ENCODE data around the gene ESF1. TPM values are rescaled to one million over a fixed set of nuclear protein-coding genes. Genes with fewer than 3 reads are reported as not detected.

ESF1 gene, protein sequence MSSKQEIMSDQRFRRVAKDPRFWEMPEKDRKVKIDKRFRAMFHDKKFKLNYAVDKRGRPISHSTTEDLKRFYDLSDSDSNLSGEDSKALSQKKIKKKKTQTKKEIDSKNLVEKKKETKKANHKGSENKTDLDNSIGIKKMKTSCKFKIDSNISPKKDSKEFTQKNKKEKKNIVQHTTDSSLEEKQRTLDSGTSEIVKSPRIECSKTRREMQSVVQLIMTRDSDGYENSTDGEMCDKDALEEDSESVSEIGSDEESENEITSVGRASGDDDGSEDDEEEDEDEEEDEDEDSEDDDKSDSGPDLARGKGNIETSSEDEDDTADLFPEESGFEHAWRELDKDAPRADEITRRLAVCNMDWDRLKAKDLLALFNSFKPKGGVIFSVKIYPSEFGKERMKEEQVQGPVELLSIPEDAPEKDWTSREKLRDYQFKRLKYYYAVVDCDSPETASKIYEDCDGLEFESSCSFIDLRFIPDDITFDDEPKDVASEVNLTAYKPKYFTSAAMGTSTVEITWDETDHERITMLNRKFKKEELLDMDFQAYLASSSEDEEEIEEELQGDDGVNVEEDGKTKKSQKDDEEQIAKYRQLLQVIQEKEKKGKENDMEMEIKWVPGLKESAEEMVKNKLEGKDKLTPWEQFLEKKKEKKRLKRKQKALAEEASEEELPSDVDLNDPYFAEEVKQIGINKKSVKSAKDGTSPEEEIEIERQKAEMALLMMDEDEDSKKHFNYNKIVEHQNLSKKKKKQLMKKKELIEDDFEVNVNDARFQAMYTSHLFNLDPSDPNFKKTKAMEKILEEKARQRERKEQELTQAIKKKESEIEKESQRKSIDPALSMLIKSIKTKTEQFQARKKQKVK
- 18.0 and 18.2 TPM in 2 replicates for total RNA-seq

DNA sequence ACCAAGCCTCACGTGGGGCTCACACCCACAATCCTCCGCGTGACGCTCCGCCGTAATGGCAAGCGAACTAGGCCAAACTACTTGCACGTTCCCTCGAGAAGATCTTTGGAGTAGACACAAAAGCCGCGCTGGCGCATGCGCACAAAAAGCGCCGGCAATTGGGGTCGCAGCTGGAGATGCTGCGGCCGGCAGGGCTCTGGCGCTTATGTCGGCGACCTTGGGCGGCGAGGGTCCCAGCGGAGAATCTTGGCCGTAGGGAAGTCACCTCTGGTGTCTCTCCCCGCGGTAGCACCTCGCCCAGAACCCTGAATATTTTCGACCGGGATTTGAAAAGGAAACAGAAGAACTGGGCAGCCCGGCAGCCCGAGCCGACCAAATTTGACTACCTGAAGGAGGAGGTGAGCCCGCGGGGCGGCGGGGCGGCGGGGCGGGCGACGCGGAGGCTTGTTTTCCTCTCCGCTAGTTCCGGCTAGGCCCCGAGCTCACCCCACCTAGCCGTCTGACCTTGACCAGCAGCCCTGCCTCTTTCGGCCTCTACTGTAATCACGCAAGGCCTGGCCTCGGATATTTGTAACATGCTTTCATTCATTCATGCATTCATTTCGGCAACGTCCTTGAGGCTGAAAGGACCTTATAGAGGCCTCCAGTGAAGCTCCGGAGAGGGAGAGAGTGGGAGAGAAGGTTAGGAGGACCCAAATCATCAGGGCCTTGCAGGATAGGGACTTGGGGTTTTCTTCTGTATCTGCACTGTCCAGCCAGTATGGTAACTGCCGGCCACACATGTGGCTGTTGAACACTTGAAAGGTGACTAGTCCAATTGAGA is at the start of gene ESF1, which contains the start of gene NDUFAF5:
TSS of gene ESF1 (minus strand) at position 27 of the 823 bp plus-strand sequence. CDS start 1,779 bp downstream, outside the sequence.
TSS of gene NDUFAF5 (plus strand) at position 136 of the 823 bp plus-strand sequence. CDS start at position 177, 41 bp downstream.
- intact Hi-C loops (cut with micrococcal nuclease): loop anchor here (1.0 to 5.0 kb wide), 4 partner anchors 13 to 563 kb away; partner anchors contain the start of gene ISM1

DNA sequence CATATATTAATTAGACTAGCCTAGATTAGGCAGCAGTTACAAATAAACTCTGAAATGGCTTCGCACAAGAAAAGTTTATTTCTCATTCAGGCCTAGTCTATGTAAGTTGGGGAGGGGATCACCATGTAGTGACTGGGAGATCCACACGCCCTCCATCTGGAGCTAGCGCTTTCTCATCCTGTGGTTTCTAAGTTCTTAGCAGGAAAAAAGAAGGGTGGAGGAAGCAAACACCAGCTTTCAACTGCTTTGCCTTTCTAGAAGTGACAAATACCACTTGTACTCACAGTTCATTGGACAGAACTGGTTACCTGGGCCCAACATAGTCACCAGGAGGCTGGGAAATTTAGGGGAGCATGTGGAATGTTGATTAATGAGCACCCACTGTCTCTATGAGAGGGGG is 46.8 kb upstream of the ESF1 start:
- intact Hi-C loops (cut with micrococcal nuclease): no loop called here

DNA sequence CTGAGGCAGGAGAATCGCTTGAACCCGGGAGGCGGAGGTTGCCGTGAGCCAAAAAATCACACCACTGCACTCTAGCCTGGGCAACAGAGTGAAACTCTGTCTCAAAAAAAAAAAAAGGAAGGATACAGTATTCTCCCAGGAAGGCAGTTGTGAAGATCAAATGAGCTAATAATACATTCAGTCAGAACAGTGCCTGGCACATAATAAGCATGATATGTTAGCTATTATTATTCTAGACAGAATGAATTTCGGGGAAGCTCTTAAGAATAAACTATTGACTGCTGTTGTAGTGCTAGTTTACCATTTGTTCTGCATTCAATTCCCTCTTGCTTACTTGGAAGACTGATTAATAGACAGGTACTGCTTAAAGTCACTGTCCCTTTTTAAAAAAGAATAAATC is 40.7 kb upstream of the ESF1 start:
- intact Hi-C loops (cut with micrococcal nuclease): no loop called here

DNA sequence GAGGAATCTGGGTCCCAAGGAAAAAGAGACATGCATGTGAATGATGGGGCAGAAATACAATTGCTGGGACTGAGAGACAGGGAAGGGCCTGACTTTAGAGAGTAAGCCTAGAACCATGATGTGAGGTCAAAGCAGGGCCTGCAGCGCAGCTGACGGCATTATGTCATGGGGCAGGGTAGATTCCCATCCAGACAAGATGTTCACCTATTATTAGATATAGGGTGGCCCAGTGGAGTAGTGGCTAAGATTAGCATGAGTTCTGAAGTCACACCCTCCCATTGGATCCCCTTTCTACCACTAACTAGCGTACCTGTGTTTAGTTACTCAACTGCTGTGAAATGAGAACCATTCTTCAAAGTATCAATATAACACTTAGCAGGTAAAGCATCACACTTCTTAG is 39.7 kb upstream of the ESF1 start:
- intact Hi-C loops (cut with micrococcal nuclease): no loop called here

DNA sequence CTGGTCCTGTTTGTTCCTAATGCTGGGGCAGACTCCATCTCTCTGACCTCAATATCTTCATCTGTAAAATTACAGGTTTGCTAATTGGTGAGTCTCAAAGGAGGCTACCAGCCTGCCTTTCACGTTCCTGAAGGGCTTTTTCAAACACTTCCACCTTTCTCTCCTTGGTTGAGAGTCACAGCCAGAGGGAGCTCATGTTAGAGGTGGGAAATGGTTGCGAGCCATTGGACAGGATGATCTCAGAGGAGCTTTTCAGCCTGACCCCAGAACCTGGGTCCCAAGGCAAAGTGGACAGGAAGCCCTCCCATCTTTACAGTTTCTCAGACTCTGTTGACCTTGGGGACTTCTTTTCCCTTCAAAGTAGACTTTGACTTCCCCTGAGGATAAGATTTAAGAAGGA is 37.7 kb upstream of the ESF1 start:
- intact Hi-C loops (cut with micrococcal nuclease): no loop called here

DNA sequence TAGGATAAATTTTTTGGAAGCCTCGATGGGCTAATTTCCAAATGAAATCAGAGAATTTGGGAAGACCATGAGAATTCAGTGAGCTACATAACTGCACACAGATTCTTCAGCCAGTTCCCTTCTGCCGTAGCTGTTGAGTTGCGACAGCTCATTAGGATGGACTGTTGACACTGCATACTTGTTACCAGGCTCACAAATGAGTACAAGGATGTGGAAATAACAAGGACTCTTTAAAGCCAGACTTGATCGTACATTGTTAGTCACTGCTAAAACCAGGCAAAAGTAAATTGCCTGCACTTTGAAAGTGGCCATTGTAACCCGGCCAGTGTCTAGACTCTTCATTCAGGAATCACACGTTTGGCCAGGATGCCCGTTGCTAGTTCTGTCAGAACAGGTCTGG is 37.2 kb upstream of the ESF1 start:
- intact Hi-C loops (cut with micrococcal nuclease): loop anchor here (2.0 kb wide), 1 partner anchor 37 kb away; the partner anchor contains the start of genes ESF1 and NDUFAF5

DNA sequence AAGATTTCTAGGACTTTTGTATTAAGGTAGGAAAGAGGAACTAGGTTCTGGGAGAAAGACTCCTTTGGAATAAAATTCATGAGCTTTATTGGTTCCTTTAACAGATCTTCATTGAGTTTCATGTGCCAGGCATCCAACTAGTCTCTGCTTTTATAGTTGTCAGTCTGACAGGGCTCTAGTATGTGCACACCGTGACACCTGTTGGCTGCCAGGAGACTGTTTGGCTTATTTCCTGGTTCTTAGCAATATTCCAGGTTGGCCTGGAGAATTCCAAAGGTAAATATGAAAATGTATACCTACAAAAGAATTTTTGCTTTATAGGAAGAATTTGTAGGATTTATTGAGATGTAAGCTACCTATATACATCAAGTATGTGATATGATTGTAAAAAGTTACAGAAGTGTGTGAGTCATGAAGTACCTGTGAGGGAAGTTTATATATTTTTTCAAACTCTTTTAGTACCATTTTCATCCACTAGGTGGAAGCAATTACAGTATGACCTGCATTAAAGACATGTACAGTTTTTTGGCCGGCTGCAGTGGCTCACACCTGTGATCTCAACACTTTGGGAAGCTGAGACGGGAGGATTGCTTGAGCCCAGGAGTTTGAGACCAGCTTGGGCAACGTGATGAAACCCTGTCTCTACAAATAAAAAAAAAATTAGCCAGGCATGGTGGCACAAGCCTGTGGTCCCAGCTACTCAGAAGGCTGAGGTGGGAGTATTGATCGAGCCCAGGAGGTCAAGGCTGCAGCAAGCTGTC is 35.3 kb upstream of the ESF1 start:
- intact Hi-C loops (cut with micrococcal nuclease): loop anchor here (1.0 to 2.0 kb wide), 2 partner anchors 35 to 235 kb away; partner anchors contain the start of genes ESF1 and NDUFAF5

DNA sequence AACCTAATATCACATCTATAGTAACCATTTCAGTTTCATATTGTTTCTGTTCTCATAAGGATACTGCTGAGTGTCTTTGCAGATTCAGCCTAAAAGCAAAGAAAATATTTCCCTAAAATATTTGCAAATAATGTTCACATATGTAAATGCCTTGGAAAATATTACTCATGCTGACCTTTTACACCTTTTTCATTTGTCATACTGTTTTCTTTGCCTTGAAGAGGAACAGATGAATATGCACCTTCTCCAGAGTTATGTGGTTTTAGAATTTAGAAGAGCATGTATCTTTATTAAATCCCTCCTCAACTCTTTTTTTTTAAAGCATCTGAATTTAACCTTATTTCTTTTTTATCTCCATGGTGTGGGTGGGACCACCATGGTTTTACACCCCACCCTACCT is 32.6 kb upstream of the ESF1 start:
- intact Hi-C loops (cut with micrococcal nuclease): no loop called here

DNA sequence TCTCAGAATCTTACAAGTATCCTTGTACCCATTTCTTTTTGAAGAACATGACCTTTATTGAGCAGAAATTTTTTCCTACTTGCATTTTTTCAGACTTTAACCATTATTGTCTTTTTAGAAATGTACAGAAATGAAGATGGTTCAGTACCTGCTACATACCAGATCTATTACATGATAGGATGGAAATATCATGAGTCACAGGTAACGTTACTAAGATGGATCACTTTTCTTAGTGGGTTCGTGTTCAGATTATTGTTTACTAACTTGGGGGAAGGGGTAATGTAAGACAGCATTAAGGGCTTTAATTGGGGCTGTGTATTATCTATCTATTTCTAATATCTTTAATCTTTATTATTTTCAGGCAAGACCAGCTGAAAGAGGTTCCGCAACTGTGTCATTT is 32.0 kb upstream of the ESF1 start:
- intact Hi-C loops (cut with micrococcal nuclease): no loop called here

DNA sequence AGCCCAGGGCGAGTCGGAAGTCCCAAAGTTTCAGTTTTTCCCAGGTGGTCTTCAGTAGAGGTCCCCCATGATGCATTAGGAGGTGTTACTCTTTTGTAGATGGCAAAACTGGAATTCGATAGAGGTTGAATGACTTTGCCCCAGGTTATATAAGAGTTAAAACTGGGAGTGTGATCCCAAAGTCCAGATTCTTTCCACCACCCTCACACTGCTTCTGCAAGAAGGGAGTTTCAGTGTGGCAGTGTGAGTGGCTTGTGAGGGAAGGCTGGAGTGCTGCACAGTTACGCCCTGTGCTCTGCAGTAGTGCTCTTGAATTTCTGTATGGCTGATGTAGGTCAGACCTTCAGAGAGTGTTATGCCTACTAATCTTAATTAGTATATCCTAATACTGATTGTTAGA is 30.0 kb upstream of the ESF1 start:
- intact Hi-C loops (cut with micrococcal nuclease): no loop called here

DNA sequence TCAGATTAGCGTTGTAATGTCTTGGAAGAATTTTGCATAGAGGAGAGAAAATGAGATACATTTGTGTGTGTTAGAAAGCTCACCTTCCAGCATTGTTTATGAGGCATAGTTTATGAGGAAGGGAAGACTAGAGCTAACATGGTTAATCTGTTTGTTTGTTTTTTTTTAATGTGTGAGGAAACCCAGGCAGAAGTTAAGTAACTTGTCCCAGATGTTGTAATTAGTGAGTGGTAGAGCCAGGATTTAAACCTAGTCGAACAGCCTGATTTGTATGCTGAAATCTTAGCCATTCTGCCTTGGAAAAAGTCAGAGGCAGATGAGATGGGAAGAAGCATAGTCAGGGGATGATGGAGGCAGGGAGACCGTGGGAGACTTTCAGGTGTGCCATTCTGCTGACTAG is 29.2 kb upstream of the ESF1 start:
- intact Hi-C loops (cut with micrococcal nuclease): no loop called here

DNA sequence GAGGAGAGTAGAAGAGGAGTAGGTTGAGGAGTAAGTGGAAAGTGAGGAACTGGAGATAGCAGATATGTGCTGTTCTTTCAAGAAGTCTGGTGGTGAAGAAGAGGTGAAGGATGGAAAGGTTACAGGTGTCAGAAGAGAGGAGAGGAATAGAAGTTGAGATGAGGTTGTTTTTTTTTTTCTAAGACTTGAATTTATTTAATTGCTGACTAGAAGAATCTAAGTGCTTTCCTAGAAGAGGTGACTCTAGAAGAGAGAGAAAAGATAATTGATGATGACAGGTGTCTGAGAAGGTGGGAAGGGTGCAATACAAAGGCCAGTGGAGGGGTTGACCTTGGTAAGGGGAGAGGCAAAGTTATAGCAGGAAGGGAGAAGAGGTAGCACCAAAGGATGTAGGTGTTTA is 25.7 kb upstream of the ESF1 start:
- intact Hi-C loops (cut with micrococcal nuclease): no loop called here

DNA sequence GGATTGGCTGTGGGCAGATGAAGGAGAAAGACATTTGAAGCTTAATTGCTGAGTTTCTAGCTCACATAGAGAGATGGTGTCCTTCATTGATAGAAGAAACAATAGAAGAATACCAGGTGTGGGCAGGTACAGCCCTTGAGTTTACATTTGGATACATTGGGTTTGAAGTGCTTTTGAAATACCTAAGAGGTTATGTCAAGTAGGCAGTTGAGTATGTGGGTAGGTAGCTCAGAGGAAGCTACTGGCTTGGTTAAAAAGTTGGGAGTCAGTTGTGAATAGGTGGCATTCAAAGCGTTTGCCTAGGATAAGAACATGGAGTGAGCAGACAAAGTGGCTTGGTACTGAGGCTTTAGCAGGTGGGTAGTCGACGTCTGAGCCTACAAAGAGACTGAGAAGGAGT is 25.1 kb upstream of the ESF1 start:
- intact Hi-C loops (cut with micrococcal nuclease): no loop called here

DNA sequence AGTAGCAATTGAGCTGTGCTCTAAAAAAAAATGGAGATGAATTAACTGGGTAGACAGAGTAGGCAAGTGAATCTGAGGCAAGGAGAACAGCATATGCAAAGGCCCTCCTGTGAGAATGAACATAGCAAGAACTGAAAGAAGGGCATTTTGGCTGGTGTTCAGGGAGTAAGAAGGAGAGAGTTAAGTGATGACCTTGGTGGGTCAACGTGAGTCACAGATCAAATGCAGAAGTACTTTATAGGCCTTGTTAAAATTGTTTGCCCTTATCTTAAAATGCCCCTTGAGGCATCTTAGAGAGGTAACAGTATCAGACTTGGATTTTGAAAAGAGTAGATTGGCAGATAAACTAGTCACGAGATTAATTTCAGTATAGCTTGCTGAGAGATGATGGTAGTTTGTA is 24.7 kb upstream of the ESF1 start:
- intact Hi-C loops (cut with micrococcal nuclease): no loop called here

DNA sequence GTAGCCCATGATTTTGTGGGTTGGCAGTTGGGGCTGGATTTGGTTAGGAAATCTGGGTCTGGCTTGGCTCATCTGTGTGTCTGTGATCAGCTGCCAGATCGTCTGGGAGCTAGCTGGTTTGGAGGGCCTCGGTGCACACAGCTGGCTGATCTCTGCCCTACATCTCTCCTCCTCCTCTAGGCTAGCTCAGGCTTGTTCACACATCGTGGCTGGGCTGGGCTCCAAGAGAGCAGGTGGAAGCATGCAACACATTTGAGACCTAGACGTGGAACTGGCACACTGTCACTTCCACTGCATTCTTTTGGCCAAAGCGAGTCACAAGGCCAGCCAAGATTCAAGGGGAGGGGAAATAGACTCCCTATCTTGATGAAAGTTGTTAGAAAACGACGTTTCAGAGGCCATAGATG is 16.0 kb upstream of the ESF1 start:
- intact Hi-C loops (cut with micrococcal nuclease): no loop called here

DNA sequence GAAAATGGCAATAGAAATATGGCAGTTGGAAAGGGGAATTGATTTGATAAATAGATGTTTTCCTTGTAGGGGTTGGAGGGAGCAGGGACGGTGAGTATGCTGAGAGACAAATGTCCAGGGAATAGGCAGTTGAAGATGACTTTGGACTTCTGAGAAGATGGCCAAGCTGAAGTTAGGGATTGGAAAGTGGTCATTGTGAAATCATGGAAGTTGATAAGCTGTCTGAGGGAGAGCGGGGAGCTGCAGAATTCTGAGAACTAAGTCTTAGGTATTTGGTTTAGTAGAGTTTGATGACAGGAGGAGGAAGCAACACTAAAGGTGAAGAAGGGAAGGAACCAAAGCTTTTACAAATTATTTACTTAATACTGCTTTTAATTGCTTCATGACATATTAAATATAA is 15.3 kb upstream of the ESF1 start:
- intact Hi-C loops (cut with micrococcal nuclease): no loop called here

DNA sequence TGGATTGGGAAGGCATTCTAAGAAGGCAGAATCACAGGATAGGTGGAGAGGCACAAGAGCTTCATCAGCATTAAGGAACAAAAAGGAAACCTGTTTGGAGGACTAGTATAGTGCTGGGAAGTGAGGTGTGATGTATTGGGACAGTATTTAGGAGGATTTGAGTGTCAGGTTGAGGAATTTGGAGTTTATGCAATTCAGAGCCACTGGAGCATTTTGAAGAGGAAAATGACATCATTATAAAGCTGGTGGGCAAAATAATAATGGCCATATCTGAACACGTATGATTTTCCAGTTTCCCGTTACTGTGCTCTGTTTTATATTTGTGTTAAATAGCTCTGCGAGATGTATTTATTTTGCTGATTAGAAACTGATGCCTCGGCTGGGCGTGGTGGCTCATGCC is 14.3 kb upstream of the ESF1 start:
- intact Hi-C loops (cut with micrococcal nuclease): no loop called here

DNA sequence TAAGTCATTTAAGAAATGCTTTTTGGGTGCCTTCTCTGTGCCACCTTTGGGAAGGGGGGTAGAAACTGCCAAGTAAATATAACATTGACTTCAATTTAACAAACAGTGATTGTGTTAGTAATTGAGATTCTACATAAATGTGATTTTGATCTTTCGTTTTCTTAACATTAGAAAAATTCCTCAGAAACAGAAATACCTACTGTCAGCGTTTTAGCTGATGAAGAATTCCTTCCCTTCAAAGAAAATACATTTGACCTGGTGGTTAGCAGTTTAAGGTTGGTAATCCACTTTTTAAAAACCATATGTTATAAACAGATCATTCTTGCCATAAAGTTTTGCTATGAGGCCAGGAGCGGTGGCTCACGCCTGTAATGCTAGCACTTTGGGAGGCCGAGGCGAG is 9.9 kb upstream of the ESF1 start:
- intact Hi-C loops (cut with micrococcal nuclease): no loop called here

DNA sequence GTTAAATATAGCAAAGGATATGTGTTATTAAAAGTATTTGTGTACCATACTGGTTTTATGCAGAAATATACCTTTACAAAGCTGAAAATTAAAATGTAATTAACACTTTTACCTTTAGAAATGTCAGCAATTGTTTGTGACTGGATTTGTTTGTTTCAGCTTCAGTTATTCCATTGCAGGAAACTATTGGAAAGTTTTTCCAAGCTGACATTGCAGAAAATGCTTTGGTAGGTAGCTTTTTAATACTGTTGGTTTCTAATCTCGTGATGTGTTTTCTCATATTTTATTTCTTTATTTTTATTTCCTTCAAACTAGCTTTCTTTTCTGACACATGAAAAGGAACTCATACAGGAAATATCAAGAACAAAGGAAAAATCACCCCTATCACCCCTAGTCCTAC is 8.3 kb upstream of the ESF1 start:
- intact Hi-C loops (cut with micrococcal nuclease): no loop called here
